Gastroesophageal sphincter (tissue), 4 donors: ENCODE data around the gene SATB1. TPM values are rescaled to one million over a fixed set of nuclear protein-coding genes. Genes with fewer than 3 reads are reported as not detected.

Source experiments
- ATAC-seq: fragments of 150-250 bp; one replicate; pipeline ENCODE4 v1.9.1; 2016; ENCODE audit warnings: mild to moderate bottlenecking, moderate library complexity
- H3K27ac ChIP-seq, 4 donors: fragments of 200-600 bp; sonication (generic) in 3 of 4; 1 replicate in 3 of 4; 2 replicates in 1 of 4; pipeline ENCODE4 v1.5.1; 2016 to 2019
- H3K27me3 ChIP-seq: fragments of 200-600 bp; sonication (generic); one replicate; pipeline ENCODE4 v1.5.1; 2019
- H3K36me3 ChIP-seq, 2 donors: fragments of 200-600 bp; sonication (generic); one replicate each; pipeline ENCODE4 v1.5.1; 2019; ENCODE audit warnings: control low read depth in 1 of 2
- H3K4me1 ChIP-seq, 3 donors: fragments of 200-600 bp; sonication (generic); 1 replicate in 2 of 3; 2 replicates in 1 of 3; pipeline ENCODE4 v1.5.1; 2016 to 2019; ENCODE audit warnings: control low read depth in 2 of 3
- H3K4me3 ChIP-seq, 2 donors: fragments of 200-600 bp; sonication (generic); one replicate each; pipeline ENCODE4 v1.5.1; 2019; ENCODE audit warnings: mild to moderate bottlenecking in 1 of 2, moderate library complexity in 1 of 2
- H3K9me3 ChIP-seq, 3 donors: fragments of 200-600 bp; sonication (generic); one replicate each; pipeline ENCODE4 v1.5.1; 2017 to 2019; ENCODE audit warnings: control low read depth in 2 of 3
- EP300 ChIP-seq: sonication (generic); formaldehyde crosslinking; IDR thresholded peaks from one replicate; pipeline ENCODE4 v1.6.1; 2017; ENCODE audit warnings: antibody characterized with exemption, mild to moderate bottlenecking
- POLR2A ChIP-seq, 2 donors: fragments of 450-650 bp; IDR thresholded peaks; one replicate each; pipeline ENCODE4 v1.6.1; 2017; ENCODE audit warnings: antibody characterized with exemption in 2 of 2, mild to moderate bottlenecking in 2 of 2, moderate library complexity in 1 of 2
- POLR2AphosphoS5 ChIP-seq: sonication (generic); formaldehyde crosslinking; IDR thresholded peaks from one replicate; pipeline ENCODE4 v1.6.1; 2017; ENCODE audit warnings: antibody characterized with exemption
- WGBS, 2 donors: methylation state at CpG; one replicate each; pipeline ENCODE4 v1.1.5; 2018; ENCODE audit warnings: low coverage in 1 of 2; 5-methylcytosine and 5-hydroxymethylcytosine counted together
- total RNA-seq, 4 donors: library from RNA; depleted of rRNA; stranded (reverse); fragments of >200 nt; gene quantifications; one replicate each; pipeline ENCODE4 v1.1.0, GENCODE V29; 2016
- TF ChIP-seq, protein P1 (sequence below), 4 experiments: fragments of 200-600 bp in 2 of 4; fragments of 450-650 bp in 2 of 4; sonication (generic) in 1 of 4; IDR thresholded peaks; one replicate each; pipeline ENCODE4 v1.5.1; 2017 to 2019; ENCODE audit warnings: antibody characterized with exemption in 4 of 4, mild to moderate bottlenecking in 2 of 4, moderate library complexity in 2 of 4

The SATB1 gene
- total RNA-seq, 4 donors from 2014 or later, result 41.5 to 61.2 (median 48.7) TPM

DNA sequence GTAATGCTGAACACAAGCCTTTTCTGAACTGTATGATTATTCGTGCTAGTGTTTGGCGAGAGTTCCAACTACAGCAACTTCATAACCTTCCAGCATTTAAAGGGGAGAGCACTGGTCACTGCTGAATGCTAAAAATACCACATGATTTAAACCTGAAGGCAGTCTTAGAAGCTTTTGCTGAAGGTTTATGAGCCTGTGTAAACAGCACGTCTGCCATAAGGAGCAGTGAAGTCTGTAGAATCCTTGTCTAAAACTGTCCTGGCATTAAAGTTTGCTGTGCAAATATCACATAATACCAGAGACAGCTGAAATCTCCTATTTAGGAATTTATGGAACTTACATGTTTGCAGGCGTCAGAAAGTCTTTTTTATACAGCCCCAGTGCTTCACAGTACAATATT is 5.9 kb downstream of the SATB1 start:
- TF ChIP-seq POLR2A (IDR thresholded peaks at IDR 0.05), result no peak
- TF ChIP-seq EP300, result no peak
- TF ChIP-seq, protein P1, sequence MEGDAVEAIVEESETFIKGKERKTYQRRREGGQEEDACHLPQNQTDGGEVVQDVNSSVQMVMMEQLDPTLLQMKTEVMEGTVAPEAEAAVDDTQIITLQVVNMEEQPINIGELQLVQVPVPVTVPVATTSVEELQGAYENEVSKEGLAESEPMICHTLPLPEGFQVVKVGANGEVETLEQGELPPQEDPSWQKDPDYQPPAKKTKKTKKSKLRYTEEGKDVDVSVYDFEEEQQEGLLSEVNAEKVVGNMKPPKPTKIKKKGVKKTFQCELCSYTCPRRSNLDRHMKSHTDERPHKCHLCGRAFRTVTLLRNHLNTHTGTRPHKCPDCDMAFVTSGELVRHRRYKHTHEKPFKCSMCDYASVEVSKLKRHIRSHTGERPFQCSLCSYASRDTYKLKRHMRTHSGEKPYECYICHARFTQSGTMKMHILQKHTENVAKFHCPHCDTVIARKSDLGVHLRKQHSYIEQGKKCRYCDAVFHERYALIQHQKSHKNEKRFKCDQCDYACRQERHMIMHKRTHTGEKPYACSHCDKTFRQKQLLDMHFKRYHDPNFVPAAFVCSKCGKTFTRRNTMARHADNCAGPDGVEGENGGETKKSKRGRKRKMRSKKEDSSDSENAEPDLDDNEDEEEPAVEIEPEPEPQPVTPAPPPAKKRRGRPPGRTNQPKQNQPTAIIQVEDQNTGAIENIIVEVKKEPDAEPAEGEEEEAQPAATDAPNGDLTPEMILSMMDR (IDR thresholded peaks at IDR 0.05), result no peak
- peak; percentile 31 for TF ChIP-seq POLR2AphosphoS5
- Histone ChIP-seq H3K9me3 (no peaks in the 10 kb centered on the region), H3K27me3 (no peaks in the 10 kb centered on the region), H3K36me3 (peaks cover 0 to 37% of the 10 kb centered on the region in 2 donors), H3K4me1 (peaks cover 0 to 34% (median 4%) of the 10 kb centered on the region in 3 donors), H3K27ac (peak overlapping the region in 2 of 4 donors; percentile 26 to 49), H3K4me3 (no peak overlapping the region)
- 29 to 52% methylated on average over 2 to 4 of the region's 4 CpGs for WGBS, 2 donors
- peak; percentile 29 for ATAC-seq

DNA sequence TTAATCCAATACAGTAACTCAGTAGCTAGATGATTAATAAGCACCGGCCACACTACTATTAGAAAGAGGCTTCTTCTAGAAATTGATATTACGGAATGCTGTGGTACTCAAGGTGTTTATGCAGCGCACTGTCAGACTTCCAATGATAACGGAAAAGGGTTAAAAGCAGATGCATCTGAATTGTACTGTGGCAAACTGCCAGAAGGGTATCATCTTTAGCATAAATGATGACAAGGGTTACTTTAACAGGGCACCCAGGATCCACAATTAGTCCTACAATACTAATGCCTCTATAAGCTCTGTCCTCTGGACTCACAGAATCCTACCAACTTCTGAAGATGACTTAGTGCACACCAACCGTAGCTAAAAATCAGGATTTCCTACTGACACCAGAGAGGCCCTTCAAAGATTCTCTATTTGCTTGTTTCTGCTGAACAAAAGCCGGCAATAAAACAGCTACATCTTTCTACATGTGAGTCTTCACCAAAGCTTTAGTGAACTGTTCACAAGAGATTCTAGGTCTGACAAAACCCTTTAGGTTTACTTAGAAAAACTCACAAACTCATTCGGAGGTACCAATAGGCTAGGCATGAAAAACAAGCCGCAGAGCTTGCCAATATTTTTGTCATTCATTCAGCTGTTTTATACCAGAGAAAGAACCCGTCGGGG is 7.1 kb downstream of the SATB1 start:
- no peak for ATAC-seq
- Histone ChIP-seq H3K9me3 (no peaks in the 10 kb centered on the region), H3K36me3 (peaks cover 0 to 42% of the 10 kb centered on the region in 2 donors), H3K27ac (no peak overlapping the region), H3K4me3 (no peak overlapping the region), H3K27me3 (no peaks in the 10 kb centered on the region), H3K4me1 (peaks cover 0 to 32% (median 4%) of the 10 kb centered on the region in 3 donors)
- WGBS, 2 donors, result 65 to 82% methylated on average over 8 to 10 of the region's 10 CpGs
- TF ChIP-seq POLR2A (IDR thresholded peaks at IDR 0.05), result no peak
- no peak for TF ChIP-seq POLR2AphosphoS5
- TF ChIP-seq, protein P1 (IDR thresholded peaks at IDR 0.05), result no peak
- TF ChIP-seq EP300, result no peak

DNA sequence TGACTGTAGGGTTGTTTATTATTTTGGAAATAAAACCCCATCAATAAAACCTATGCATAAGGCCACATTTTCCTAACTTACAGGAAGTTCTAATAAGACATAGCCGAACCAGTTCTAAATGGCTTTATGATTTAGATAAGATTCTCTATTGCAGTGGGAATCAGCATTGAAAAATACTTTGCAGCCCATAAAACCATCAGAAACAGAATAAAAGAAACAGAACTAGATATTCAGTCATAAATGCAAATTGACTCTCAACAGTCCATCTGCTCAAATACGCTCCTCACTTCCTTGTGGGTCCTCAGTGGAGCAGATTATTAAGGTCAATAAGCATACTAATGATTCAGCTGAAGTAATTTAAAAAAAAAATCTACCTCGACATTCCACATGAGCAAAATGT is 8.8 kb downstream of the SATB1 start:
- Histone ChIP-seq H3K36me3 (peaks cover 0 to 42% of the 10 kb centered on the region in 2 donors), H3K9me3 (no peaks in the 10 kb centered on the region), H3K4me1 (peaks cover 0 to 18% (median 0%) of the 10 kb centered on the region in 3 donors), H3K4me3 (no peak overlapping the region), H3K27me3 (no peaks in the 10 kb centered on the region), H3K27ac (no peak overlapping the region)
- WGBS, 2 donors, result 89 to 90% methylated on average over 3 of the region's 3 CpGs
- no peak for ATAC-seq
- TF ChIP-seq POLR2A (IDR thresholded peaks at IDR 0.05) (no peak), EP300 (no peak), POLR2AphosphoS5 (no peak)
- TF ChIP-seq, protein P1 (IDR thresholded peaks at IDR 0.05), result no peak

DNA sequence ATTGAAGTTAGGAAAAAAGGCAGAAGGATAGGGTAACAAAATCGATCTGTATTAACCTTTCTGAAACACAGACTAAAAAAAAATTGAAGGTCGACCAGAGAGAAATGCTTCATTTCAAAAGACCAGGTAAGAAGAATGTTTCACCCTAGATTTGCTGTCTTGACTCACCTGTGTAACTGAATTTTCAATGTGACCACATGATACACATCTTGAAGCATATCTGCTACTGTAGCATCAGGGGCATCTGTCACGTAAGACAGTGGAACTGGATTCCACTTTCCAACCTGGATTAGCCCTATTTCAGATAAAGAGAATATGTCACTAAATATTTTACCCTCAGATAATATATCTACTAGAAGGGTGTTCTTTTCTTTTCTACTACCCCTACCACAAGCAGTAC is 9.3 kb downstream of the SATB1 start:
- no peaks in the 10 kb centered on the region for H3K27me3 ChIP-seq
- no peaks in the 10 kb centered on the region for H3K9me3 ChIP-seq
- peaks cover 0 to 18% (median 0%) of the 10 kb centered on the region in 3 donors for H3K4me1 ChIP-seq
- TF ChIP-seq POLR2AphosphoS5 (no peak), EP300 (no peak), POLR2A (IDR thresholded peaks at IDR 0.05) (no peak)
- TF ChIP-seq, protein P1 (IDR thresholded peaks at IDR 0.05), result no peak
- no peak for ATAC-seq
- no peak overlapping the region for H3K4me3 ChIP-seq
- H3K36me3 ChIP-seq, result peaks cover 0 to 42% of the 10 kb centered on the region in 2 donors
- WGBS, 2 donors, result 80 to 87% methylated on average over 3 of the region's 3 CpGs
- H3K27ac ChIP-seq, result no peak overlapping the region

DNA sequence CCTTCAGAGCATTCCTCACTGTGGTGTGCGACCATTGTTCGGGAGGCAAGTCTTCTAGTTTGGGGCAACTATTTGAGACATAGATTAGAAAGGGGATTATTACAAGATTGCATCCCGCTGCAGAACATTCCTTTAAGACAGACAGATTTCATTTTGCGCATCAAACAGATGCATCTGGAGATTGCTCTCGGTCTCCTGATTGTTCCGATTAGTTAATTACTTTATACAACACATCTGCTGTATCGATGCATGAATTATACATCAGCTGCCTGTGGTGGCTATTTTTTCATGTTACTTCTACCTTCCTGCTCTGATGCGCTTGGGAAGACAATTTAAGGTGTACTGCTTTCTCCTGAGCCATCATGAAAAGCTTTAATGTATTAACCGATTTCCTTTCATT is 10.0 kb downstream of the SATB1 start:
- ATAC-seq, result no peak
- WGBS, 2 donors, result 92 to 97% methylated on average over 6 to 9 of the region's 9 CpGs
- no peak overlapping the region for H3K27ac ChIP-seq
- no peaks in the 10 kb centered on the region for H3K9me3 ChIP-seq
- H3K27me3 ChIP-seq, result no peaks in the 10 kb centered on the region
- TF ChIP-seq, protein P1 (IDR thresholded peaks at IDR 0.05), result no peak
- TF ChIP-seq POLR2AphosphoS5 (no peak), POLR2A (IDR thresholded peaks at IDR 0.05) (no peak), EP300 (no peak)
- no peak overlapping the region for H3K4me3 ChIP-seq
- H3K4me1 ChIP-seq, result peaks cover 0 to 18% (median 0%) of the 10 kb centered on the region in 3 donors
- peaks cover 0 to 40% of the 10 kb centered on the region in 2 donors for H3K36me3 ChIP-seq
